HG02610 (cell line): Measurements from ENCODE around the gene M1AP.

Experiments used
- ATAC-seq: cut with Tn5 transposase; IDR thresholded peaks from one replicate; pipeline ENCODE4 v1.9.1; 2021; ENCODE audit warnings: mild to moderate bottlenecking, moderate library complexity; ENCODE audit not compliant: unreplicated experiment

Gene M1AP

DNA sequence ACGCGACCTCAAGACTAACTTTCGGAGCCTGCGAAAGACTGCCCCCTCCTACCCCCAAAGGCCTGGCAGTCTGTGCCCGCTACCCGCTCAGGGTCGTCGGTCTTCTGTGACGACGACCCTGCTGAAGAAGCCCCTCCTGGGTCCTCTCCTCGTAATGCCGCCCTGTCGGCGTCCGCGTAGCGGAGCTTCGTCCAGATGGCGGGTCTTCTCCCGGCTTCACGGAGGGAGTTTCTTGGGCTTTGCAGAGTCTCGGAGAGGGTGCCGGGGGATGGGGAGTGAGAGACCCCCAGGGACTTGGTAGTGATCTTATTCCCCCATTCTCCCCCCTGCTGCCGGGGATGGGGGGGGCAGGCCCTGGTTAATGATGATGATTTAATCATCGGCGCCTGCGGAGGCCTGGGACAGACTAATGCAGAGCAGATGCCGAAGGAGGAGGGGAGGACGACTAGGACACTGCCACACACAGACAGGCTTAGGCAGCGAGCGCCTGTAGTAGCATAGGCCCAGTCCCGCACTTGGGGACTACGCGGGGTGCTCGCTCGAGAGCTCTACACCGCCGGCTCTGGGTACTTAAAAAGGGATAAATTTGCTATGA, 140.1 kb downstream of the M1AP start:
- peak; percentile 3 for ATAC-seq
